Smooth muscle cell (in vitro differentiated cells): ENCODE results near the gene USP2. TPM values are rescaled to one million over a fixed set of nuclear protein-coding genes. Genes with fewer than 3 reads are reported as not detected.

Experiments
- DNase-seq: peaks from one replicate; lab custom pipeline; 2025; ENCODE audit not compliant: unreplicated experiment; lab: John Stamatoyannopoulos, UW
- H2AFZ ChIP-seq: fragments of 200-600 bp; sonication (generic); 2 replicates; pipeline ENCODE4 v1.6.0; 2016; ENCODE audit warnings: antibody characterized with exemption, low read depth, mild to moderate bottlenecking
- H3F3A ChIP-seq: fragments of 200-600 bp; sonication (generic); 2 replicates; pipeline ENCODE4 v1.6.0; 2017; ENCODE audit warnings: antibody characterized with exemption, low read depth
- H3K27ac ChIP-seq: fragments of 200-600 bp; sonication (generic); 2 replicates; pipeline ENCODE4 v1.5.1; 2016; ENCODE audit warnings: low read depth, mild to moderate bottlenecking
- H3K27me3 ChIP-seq: fragments of 200-600 bp; sonication (generic); 2 replicates; pipeline ENCODE4 v1.6.1; 2016; ENCODE audit warnings: low read depth, mild to moderate bottlenecking
- H3K36me3 ChIP-seq: fragments of 200-600 bp; sonication (generic); 2 replicates; pipeline ENCODE4 v1.5.1; 2016; ENCODE audit warnings: low read depth
- H3K4me1 ChIP-seq: fragments of 200-600 bp; sonication (generic); 2 replicates; pipeline ENCODE4 v1.5.1; 2016; ENCODE audit warnings: low read depth
- H3K4me2 ChIP-seq: fragments of 200-600 bp; sonication (generic); 2 replicates; pipeline ENCODE4 v1.6.0; 2016; ENCODE audit warnings: mild to moderate bottlenecking
- H3K4me3 ChIP-seq: fragments of 200-600 bp; sonication (generic); 2 replicates; pipeline ENCODE4 v1.5.1; 2016; ENCODE audit warnings: mild to moderate bottlenecking
- H3K79me2 ChIP-seq: fragments of 200-600 bp; sonication (generic); 2 replicates; pipeline ENCODE4 v1.6.0; 2016; ENCODE audit warnings: low read depth, mild to moderate bottlenecking
- H3K9ac ChIP-seq: fragments of 200-600 bp; sonication (generic); 2 replicates; pipeline ENCODE4 v1.6.0; 2016; ENCODE audit warnings: low read depth
- H3K9me3 ChIP-seq: fragments of 200-600 bp; sonication (generic); replicated peaks from 2 replicates; pipeline ENCODE4 v1.5.1; 2016; ENCODE audit warnings: low read depth
- H4K20me1 ChIP-seq: fragments of 200-600 bp; sonication (generic); 2 replicates; pipeline ENCODE4 v1.6.0; 2016; ENCODE audit warnings: low read depth
- CTCF ChIP-seq: fragments of 200-600 bp; sonication (generic); IDR thresholded peaks from 2 replicates; pipeline ENCODE4 v1.5.1; 2017; ENCODE audit warnings: borderline replicate concordance, mild to moderate bottlenecking, antibody characterized with exemption; ENCODE audit not compliant: insufficient read depth, poor library complexity, severe bottlenecking
- WGBS: methylation state at CpG from one replicate; pipeline ENCODE4 v1.1.7; 2016; ENCODE audit warnings: low lambda C conversion rate; 5-methylcytosine and 5-hydroxymethylcytosine counted together
- polyA plus RNA-seq: library from polyadenylated mRNA; unstranded; fragments of >200 nt; fragmentation: Nextera tagmentation; extraction: Ambion mirVana; gene quantifications from 2 replicates; pipeline ENCODE4 v1.2.1, GENCODE V29; 2016
- total RNA-seq: library from RNA; depleted of rRNA; stranded (reverse); fragments of >200 nt; gene quantifications from 2 replicates; pipeline ENCODE4 v1.2.3, GENCODE V29; 2014

The USP2 gene
- total and polyA plus RNA-seq, 2 experiments from 2014 or later = 0.25 to 1.4 TPM

- no peak for TF ChIP-seq CTCF
- DNase-seq = no peak
- Histone ChIP-seq H2AFZ (peak overlapping the region; percentile 77), H3K36me3 (no peaks in the 10 kb centered on the region), H3F3A (peaks cover 31% of the 10 kb centered on the region), H3K4me1 (peaks cover 58% of the 10 kb centered on the region), H3K79me2 (no peaks in the 10 kb centered on the region), H3K9ac (peak overlapping the region; percentile 43), H3K9me3 (no peaks in the 10 kb centered on the region), H3K4me3 (peak overlapping the region; percentile 73), H3K4me2 (peak overlapping the region; percentile 100), H4K20me1 (no peaks in the 10 kb centered on the region), H3K27ac (no peak overlapping the region), H3K27me3 (no peaks in the 10 kb centered on the region)
- WGBS = 2% methylated on average over 39 of the region's 46 CpGs
These were observed 65.3 kb downstream of the USP2 start for GRCh38 chr11:119316016-119316728.

- no peak for DNase-seq
- peak overlapping the region; percentile 43 for H3K9ac ChIP-seq
- WGBS = 16% methylated on average over 26 of the region's 29 CpGs
These were observed 66.1 kb downstream of the USP2 start for GRCh38 chr11:119315131-119316015.

DNA sequence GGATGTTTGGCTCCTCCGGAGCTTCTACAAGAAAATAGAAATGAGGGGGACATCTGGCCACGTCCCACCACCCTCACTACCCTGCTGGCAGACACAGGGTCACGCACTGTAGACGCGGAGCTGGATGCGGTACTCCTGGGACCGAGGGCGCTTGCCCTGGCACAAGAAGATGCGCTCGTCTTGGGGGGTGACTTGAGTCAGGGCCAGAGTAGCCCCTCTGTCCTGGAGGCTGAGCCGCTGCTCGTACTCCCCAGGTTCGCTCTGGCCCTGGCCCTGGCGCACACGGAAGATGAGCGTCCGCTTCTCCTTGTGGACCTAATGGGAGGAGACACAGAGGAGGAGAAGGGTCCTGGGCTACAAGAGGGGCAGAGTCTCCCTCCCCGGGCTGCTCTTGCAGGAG, 66.8 kb downstream of the USP2 start:
- Histone ChIP-seq H3K9me3 (no peaks in the 10 kb centered on the region), H3K79me2 (no peaks in the 10 kb centered on the region), H3K4me1 (peaks cover 44% of the 10 kb centered on the region), H2AFZ (no peak overlapping the region), H3K27ac (no peak overlapping the region), H3K4me2 (peak overlapping the region; percentile 100), H3K27me3 (no peaks in the 10 kb centered on the region), H4K20me1 (no peaks in the 10 kb centered on the region), H3F3A (peaks cover 20% of the 10 kb centered on the region), H3K4me3 (peak overlapping the region; percentile 73), H3K9ac (no peak overlapping the region), H3K36me3 (no peaks in the 10 kb centered on the region)
- TF ChIP-seq CTCF = no peak
- whole genome bisulfite sequencing = 94% methylated on average over 18 of the region's 18 CpGs
- no peak for DNase-seq

More at GRCh38 chr11:119315131-119316015, 66.1 kb downstream of the USP2 start:
- Histone ChIP-seq H3K36me3 (no peaks in the 10 kb centered on the region), H4K20me1 (no peaks in the 10 kb centered on the region), H3K27me3 (no peaks in the 10 kb centered on the region), H2AFZ (peak overlapping the region; percentile 77), H3K27ac (no peak overlapping the region), H3K4me1 (peaks cover 50% of the 10 kb centered on the region), H3K9me3 (no peaks in the 10 kb centered on the region), H3K79me2 (no peaks in the 10 kb centered on the region), H3K4me2 (peak overlapping the region; percentile 100), H3K4me3 (peak overlapping the region; percentile 73), H3F3A (peaks cover 27% of the 10 kb centered on the region)
- TF ChIP-seq CTCF = peak; percentile 14
